Upper lobe of left lung (tissue), 4 donors: Measurements from ENCODE around the gene TMEM184B.

Experiments used
- CTCF ChIP-seq, 6 experiments: fragments of 450-650 bp in 4 of 6; fragments of 200-600 bp in 2 of 6; sonication (generic) in 2 of 6; IDR thresholded peaks; one replicate each; pipeline ENCODE4 v1.5.1; 2016 to 2019; ENCODE audit warnings: antibody characterized with exemption in 6 of 6
- EP300 ChIP-seq, 4 donors: sonication (generic); formaldehyde crosslinking; IDR thresholded peaks; one replicate each; pipeline ENCODE4 v1.5.1; 2017; ENCODE audit warnings: antibody characterized with exemption in 4 of 4, control low read depth in 2 of 4
- POLR2A ChIP-seq, 4 donors: fragments of 450-650 bp; IDR thresholded peaks; one replicate each; pipeline ENCODE4 v1.5.1; 2016 to 2017; ENCODE audit warnings: antibody characterized with exemption in 4 of 4, mild to moderate bottlenecking in 2 of 4

- TF ChIP-seq POLR2A (IDR thresholded peaks at IDR 0.05) = no peak
- TF ChIP-seq CTCF (IDR thresholded peaks at IDR 0.05) = no peak
- no peak for TF ChIP-seq EP300 (IDR thresholded peaks at IDR 0.05)
Observed at GRCh38 chr22:38235240-38235850, 37.5 kb downstream of the TMEM184B start.
